K562 (cell line): Measurements from ENCODE around the gene TMEFF1. TPM values are rescaled to one million over a fixed set of nuclear protein-coding genes. Genes with fewer than 3 reads are reported as not detected.

Experiments
- CBFA2T3 ChIP-seq: fragments of 450-650 bp; IDR thresholded peaks from 2 replicates; pipeline ENCODE4 v1.6.1; 2017
- CEBPZ ChIP-seq: fragments of 150-350 bp; IDR thresholded peaks from 2 replicates; pipeline ENCODE4 v1.6.1; 2014; ENCODE audit warnings: low read depth, mild to moderate bottlenecking, low read length, borderline replicate concordance
- EHMT2 ChIP-seq: fragments of 450-650 bp; IDR thresholded peaks from 2 replicates; pipeline ENCODE4 v1.6.1; 2018; ENCODE audit warnings: antibody characterized with exemption
- GATAD2A ChIP-seq: fragments of 450-650 bp; IDR thresholded peaks from 2 replicates; pipeline ENCODE4 v1.6.1; 2017
- HDAC6 ChIP-seq: IDR thresholded peaks from 2 replicates; pipeline ENCODE4 v1.6.1; 2012; ENCODE audit warnings: low read depth, mild to moderate bottlenecking, control low read depth, inconsistent platforms, low read length, moderate library complexity
- KDM5B ChIP-seq: fragments of 200-600 bp; sonication (generic); IDR thresholded peaks from 2 replicates; pipeline ENCODE4 v1.6.1; 2012; ENCODE audit warnings: low read depth, mild to moderate bottlenecking, moderate library complexity, low read length, control low read depth, inconsistent platforms; ENCODE audit not compliant: insufficient replicate concordance
- MYNN ChIP-seq, 2 experiments: sonication (generic); formaldehyde crosslinking in 1 of 2; IDR thresholded peaks; 2 replicates each; pipeline versions ENCODE4 v1.5.0 to v1.6.1; 2016 to 2020; ENCODE audit warnings: antibody characterized with exemption in 1 of 2, missing genetic modification reagents in 1 of 2
- SLC30A9 ChIP-seq: fragments of 250-450 bp; sonication (Bioruptor Pico); IDR thresholded peaks from 2 replicates; pipeline ENCODE4 v1.8.0; 2022; ENCODE audit warnings: mild to moderate bottlenecking, moderate library complexity
- SMAD1 ChIP-seq: fragments of 150-350 bp; IDR thresholded peaks from 2 replicates; pipeline ENCODE4 v1.6.1; 2014; ENCODE audit warnings: low read length, low read depth; ENCODE audit not compliant: partially characterized antibody
- YY1 ChIP-seq, 3 experiments: IDR thresholded peaks; 2 replicates each; pipeline ENCODE4 v1.6.1; 2011; ENCODE audit warnings: low read length in 2 of 3, mild to moderate bottlenecking in 2 of 3, moderate library complexity in 2 of 3, borderline replicate concordance in 1 of 3, control low read depth in 1 of 3, low read depth in 1 of 3; ENCODE audit not compliant: insufficient read depth in 3 of 3, insufficient replicate concordance in 2 of 3, control insufficient read depth in 1 of 3, insufficient read length in 1 of 3; ENCODE audit errors: extremely low read depth in 1 of 3
- ZKSCAN3 ChIP-seq: fragments of 250-450 bp; sonication (Bioruptor Pico); IDR thresholded peaks from 2 replicates; pipeline ENCODE4 v1.4.0; 2020
- ZNF184 ChIP-seq: sonication (generic); formaldehyde crosslinking; IDR thresholded peaks from 2 replicates; pipeline ENCODE4 v1.5.0; 2020; ENCODE audit warnings: missing genetic modification reagents
- ZNF316 ChIP-seq: fragments of 450-650 bp; IDR thresholded peaks from 2 replicates; pipeline ENCODE4 v1.6.1; 2016
- ZNF778 ChIP-seq: fragments of 450-650 bp; formaldehyde crosslinking; IDR thresholded peaks from 2 replicates; pipeline ENCODE4 v1.4.0; 2020; ENCODE audit warnings: mild to moderate bottlenecking, moderate library complexity
- polyA plus RNA-seq, 8 experiments: library from polyadenylated mRNA; depleted of rRNA in 4 of 8; stranded (reverse) in 5 of 8; unstranded in 3 of 8; fragments of >200 nt; fragmentation: Nextera tagmentation in 2 of 8; fragmentation: Illumina TruSeq in 1 of 8; extraction: Ambion mirVana in 2 of 8; extraction: Trizol in 1 of 8; gene quantifications; 2 replicates each; pipeline versions ENCODE4 v1.2.1 to v1.2.3, GENCODE V29; 2011 to 2014; ENCODE audit warnings: inconsistent platforms in 1 of 8, missing spikeins in 1 of 8
- total RNA-seq, 7 experiments: library from RNA; depleted of rRNA in 6 of 7; stranded (reverse); fragments of >200 nt in 6 of 7; fragmentation: Illumina TruSeq in 2 of 7; extraction: Trizol in 2 of 7; gene quantifications; 2 replicates each; pipeline versions ENCODE4 v1.2.1 to v1.2.3, GENCODE V29; 2011 to 2021; ENCODE audit warnings: low replicate concordance in 1 of 7
- TF ChIP-seq, protein P1 (sequence below): IDR thresholded peaks from 3 replicates; pipeline ENCODE4 v1.6.1; 2011; ENCODE audit warnings: borderline replicate concordance, mild to moderate bottlenecking; ENCODE audit not compliant: insufficient read length, insufficient read depth
- TF ChIP-seq, protein P2 (sequence below): fragments of 250-450 bp; sonication (Bioruptor Pico); IDR thresholded peaks from 2 replicates; pipeline ENCODE4 v1.8.0; 2021; ENCODE audit warnings: borderline replicate concordance, mild to moderate bottlenecking, moderate library complexity; ENCODE audit not compliant: poor library complexity, severe bottlenecking
- TF ChIP-seq, protein P3 (sequence below): fragments of 250-450 bp; sonication (Bioruptor Pico); IDR thresholded peaks from 2 replicates; pipeline ENCODE4 v1.4.0; 2020; ENCODE audit warnings: mild to moderate bottlenecking
- TF ChIP-seq, protein P4 (sequence below): sonication (generic); formaldehyde crosslinking; IDR thresholded peaks from 2 replicates; pipeline ENCODE4 v1.8.0; 2022; ENCODE audit warnings: mild to moderate bottlenecking, low read depth, missing genetic modification reagents

TMEFF1 gene
- total and polyA plus RNA-seq, 9 of the 15 experiments (the other 6 are each of a cell fraction or from before 2014, with no cell fraction given): 0.07 to 1.1 (median 0.28) TPM; not detected in 2

DNA sequence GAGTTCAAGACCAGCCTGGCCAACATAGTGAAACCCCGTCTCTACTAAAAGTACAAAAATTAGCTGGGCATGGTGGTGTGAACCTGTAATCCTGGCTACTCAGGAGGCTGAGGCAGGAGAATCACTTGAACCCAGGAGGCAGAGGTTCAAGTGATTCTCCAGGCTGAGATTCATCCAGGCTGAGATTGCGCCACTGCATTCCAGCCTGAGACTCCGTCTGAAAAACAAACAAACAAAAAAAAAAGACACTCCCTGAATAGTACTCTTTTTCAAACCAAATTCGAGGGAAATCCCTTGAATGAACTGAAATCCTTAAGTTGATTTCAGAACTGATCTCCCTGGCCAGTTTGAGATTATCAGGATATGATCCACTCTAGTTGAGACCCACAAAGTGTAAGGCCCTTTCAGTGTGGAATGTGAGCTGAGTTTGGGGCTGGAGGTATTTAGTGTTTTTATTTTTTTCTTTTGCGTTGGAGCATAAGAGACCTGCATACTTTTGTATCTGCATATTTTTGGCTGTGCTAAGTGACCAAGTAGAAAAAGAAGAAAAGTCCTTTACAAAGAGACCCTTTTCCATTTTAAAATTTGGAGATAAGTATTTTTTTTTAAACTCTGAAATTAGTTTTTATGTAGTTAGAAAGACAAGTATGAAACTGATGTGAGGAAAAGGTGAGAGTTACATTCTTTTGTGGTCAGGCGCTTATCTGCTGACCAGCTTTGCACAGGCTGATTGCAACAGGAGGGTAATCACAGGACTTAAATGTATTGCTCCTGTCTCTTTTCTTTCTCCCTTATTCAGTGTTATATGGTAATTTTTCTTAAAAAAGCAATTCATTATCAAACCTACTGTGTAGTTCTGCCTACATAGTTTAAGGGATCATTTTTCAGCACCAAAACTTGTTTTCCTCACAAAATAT is 42.9 kb downstream of the TMEFF1 start (continued):
- TF ChIP-seq CEBPZ: no peak
- 0 out of 2 replicates have a peak, but pooled peaks have one; percentile 19 for TF ChIP-seq CBFA2T3
- TF ChIP-seq, protein P1, sequence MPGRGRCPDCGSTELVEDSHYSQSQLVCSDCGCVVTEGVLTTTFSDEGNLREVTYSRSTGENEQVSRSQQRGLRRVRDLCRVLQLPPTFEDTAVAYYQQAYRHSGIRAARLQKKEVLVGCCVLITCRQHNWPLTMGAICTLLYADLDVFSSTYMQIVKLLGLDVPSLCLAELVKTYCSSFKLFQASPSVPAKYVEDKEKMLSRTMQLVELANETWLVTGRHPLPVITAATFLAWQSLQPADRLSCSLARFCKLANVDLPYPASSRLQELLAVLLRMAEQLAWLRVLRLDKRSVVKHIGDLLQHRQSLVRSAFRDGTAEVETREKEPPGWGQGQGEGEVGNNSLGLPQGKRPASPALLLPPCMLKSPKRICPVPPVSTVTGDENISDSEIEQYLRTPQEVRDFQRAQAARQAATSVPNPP: no peak
- TF ChIP-seq, protein P2, sequence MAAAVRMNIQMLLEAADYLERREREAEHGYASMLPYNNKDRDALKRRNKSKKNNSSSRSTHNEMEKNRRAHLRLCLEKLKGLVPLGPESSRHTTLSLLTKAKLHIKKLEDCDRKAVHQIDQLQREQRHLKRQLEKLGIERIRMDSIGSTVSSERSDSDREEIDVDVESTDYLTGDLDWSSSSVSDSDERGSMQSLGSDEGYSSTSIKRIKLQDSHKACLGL (CRISPR knock-in tag): no peak
- no peak for TF ChIP-seq EHMT2
- TF ChIP-seq ZNF778 (CRISPR knock-in tag): no peak
- no peak for TF ChIP-seq SMAD1
- TF ChIP-seq KDM5B: no peak
- TF ChIP-seq, protein P3, sequence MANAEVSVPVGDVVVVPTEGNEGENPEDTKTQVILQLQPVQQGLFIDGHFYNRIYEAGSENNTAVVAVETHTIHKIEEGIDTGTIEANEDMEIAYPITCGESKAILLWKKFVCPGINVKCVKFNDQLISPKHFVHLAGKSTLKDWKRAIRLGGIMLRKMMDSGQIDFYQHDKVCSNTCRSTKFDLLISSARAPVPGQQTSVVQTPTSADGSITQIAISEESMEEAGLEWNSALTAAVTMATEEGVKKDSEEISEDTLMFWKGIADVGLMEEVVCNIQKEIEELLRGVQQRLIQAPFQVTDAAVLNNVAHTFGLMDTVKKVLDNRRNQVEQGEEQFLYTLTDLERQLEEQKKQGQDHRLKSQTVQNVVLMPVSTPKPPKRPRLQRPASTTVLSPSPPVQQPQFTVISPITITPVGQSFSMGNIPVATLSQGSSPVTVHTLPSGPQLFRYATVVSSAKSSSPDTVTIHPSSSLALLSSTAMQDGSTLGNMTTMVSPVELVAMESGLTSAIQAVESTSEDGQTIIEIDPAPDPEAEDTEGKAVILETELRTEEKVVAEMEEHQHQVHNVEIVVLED (CRISPR knock-in tag): no peak
- TF ChIP-seq ZKSCAN3 (CRISPR knock-in tag): no peak
- no peak for TF ChIP-seq MYNN (IDR thresholded peaks at IDR 0.05)
- TF ChIP-seq MYNN (CRISPR knock-in tag; IDR thresholded peaks at IDR 0.05): no peak
- TF ChIP-seq ZNF316: no peak
- TF ChIP-seq YY1 (IDR thresholded peaks at IDR 0.05; ENCODE audit: borderline replicate concordance in 1 of 3, control insufficient read depth in 1 of 3, extremely low read depth in 1 of 3, insufficient read depth in 3 of 3, insufficient read length in 1 of 3, insufficient replicate concordance in 2 of 3, low read depth in 1 of 3, low read length in 2 of 3): no peak
- TF ChIP-seq GATAD2A: no peak
- TF ChIP-seq SLC30A9 (CRISPR knock-in tag): no peak
- no peak for TF ChIP-seq HDAC6
- no peak for TF ChIP-seq ZNF184 (CRISPR knock-in tag)
- TF ChIP-seq, protein P4, sequence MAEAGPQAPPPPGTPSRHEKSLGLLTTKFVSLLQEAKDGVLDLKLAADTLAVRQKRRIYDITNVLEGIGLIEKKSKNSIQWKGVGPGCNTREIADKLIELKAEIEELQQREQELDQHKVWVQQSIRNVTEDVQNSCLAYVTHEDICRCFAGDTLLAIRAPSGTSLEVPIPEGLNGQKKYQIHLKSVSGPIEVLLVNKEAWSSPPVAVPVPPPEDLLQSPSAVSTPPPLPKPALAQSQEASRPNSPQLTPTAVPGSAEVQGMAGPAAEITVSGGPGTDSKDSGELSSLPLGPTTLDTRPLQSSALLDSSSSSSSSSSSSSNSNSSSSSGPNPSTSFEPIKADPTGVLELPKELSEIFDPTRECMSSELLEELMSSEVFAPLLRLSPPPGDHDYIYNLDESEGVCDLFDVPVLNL: no peak
